Measurements from ENCODE around the gene BMF.

The BMF gene

GRCh38 chr15:40048211-40048792, 60.4 kb downstream of the BMF start:
- DNase-seq (ENCODE audit: low read depth in 2 of 2), result no peak

- DNase-seq (ENCODE audit: low read depth in 2 of 2), result no peak
These were observed 61.1 kb downstream of the BMF start for GRCh38 chr15:40047415-40048210.

GRCh38 chr15:40046721-40047414, 61.8 kb downstream of the BMF start:
- no peak for DNase-seq (ENCODE audit: low read depth in 2 of 2)

GRCh38 chr15:40045572-40046217, 63.0 kb downstream of the BMF start:
- no peak for DNase-seq (ENCODE audit: low read depth in 2 of 2)

GRCh38 chr15:40044717-40045571, 63.7 kb downstream of the BMF start:
- DNase-seq (ENCODE audit: low read depth in 2 of 2), result peak; percentile 61 to 63

GRCh38 chr15:40043927-40044716, 64.6 kb downstream of the BMF start:
- DNase-seq (ENCODE audit: low read depth in 2 of 2), result no peak

GRCh38 chr15:40042791-40043320, 65.8 kb downstream of the BMF start:
- no peak for DNase-seq (ENCODE audit: low read depth in 2 of 2)

GRCh38 chr15:40040770-40041169, 67.9 kb downstream of the BMF start:
- no peak for DNase-seq (ENCODE audit: low read depth in 2 of 2)

- DNase-seq (ENCODE audit: low read depth in 2 of 2), result no peak
These were observed 68.4 kb downstream of the BMF start for GRCh38 chr15:40040293-40040635.

- DNase-seq (ENCODE audit: low read depth in 2 of 2), result peak; percentile 83 to 86
These were observed 69.8 kb downstream of the BMF start, which contains the start of gene SRP14 for GRCh38 chr15:40038638-40039543. TSS of gene SRP14 (minus strand) at chr15:40039181. CDS start at chr15:40039116, 65 bp downstream.

GRCh38 chr15:40038275-40038637, 70.4 kb downstream of the BMF start:
- no peak for DNase-seq (ENCODE audit: low read depth in 2 of 2)

Data from stimulated activated CD8-positive, alpha-beta memory T cell treated with anti-CD3 and anti-CD28 coated beads, Interleukin-2, amount 100 ng/mL, for 1 hour (primary cell).